OCI-LY3 (cell line): Measurements from ENCODE around the gene FRMD4B.

ENCODE experiments used
- CTCF ChIP-seq: fragments of 200-600, 300-600 bp; sonication (generic); IDR thresholded peaks from 2 replicates; pipeline ENCODE4 v1.5.1; 2014; ENCODE audit warnings: antibody characterized with exemption, low read length, low read depth
- EZH2phosphoT487 ChIP-seq: fragments of 200-600 bp; shearing (Covaris generic); IDR thresholded peaks from 2 replicates; pipeline ENCODE4 v1.6.1; 2018; ENCODE audit warnings: antibody characterized with exemption, mixed run types, low read depth

GRCh38 chr3:69162308-69162980 is 223.4 kb downstream of the FRMD4B start:
- TF ChIP-seq CTCF: no peak
- no peak for TF ChIP-seq EZH2phosphoT487
